GM19240 (cell line): ENCODE data around the gene ATG4B.
"Not testable (repeated sequence)": the region's sequence is repeated elsewhere in the genome, so short reads cannot be mapped to it uniquely, and the experiment has no call there.

Experiments used
- DNase-seq: peaks from one replicate; pipeline ENCODE4 v3.0.0; 2011; ENCODE audit warnings: low spot score; ENCODE audit not compliant: insufficient read length

Gene ATG4B

DNA sequence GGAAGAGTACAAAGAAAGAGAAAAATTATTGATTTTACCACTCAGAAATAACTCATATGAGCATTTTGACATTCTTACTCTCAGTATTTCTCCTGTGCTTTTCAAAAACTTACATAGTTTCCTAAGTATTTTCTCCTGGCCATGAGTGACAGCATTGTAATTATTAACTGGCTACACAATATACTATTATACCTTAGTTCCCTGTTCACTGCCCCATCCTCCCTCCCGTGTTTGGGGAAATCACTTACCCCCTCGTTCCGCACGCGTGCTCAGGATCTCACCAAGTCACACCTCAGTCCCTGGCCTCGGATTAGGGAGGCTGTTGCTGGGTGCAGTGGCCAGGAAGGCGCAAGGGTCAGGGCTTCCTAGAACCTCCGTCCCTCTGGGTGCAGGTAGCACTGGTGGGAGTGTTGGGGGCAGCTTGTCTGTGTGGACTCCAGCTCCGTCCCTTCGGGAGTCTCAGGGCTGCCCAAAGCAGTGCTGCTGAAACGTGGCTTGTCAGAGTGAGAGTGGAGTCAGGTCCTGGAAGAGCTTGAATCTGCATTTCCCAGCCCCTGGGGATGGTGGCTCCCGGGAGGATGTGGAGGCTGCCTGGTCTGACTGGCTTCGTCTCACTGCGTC, 23.2 kb downstream of the ATG4B start:
- no peak for DNase-seq

DNA sequence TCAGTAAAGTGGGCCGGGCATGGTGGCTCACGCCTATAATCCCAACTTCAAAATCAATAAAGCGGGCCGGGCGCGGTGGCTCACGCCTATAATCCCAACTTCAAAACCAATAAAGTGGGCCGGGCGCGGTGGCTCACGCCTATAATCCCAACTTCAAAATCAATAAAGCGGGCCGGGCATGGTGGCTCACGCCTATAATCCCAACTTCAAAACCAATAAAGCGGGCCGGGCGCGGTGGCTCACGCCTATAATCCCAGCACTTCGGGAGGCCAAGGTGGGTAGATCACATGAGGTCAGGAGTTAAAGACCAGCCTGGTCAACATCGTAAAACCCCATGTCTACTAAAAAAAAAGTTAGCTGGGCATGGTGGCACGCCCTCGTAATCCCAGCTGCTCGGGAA, 25.2 kb downstream of the ATG4B start:
- not testable (repeated sequence) for DNase-seq

GRCh38 chr2:241665731-241666440, 28.4 kb downstream of the ATG4B start:
- no peak for DNase-seq

DNA sequence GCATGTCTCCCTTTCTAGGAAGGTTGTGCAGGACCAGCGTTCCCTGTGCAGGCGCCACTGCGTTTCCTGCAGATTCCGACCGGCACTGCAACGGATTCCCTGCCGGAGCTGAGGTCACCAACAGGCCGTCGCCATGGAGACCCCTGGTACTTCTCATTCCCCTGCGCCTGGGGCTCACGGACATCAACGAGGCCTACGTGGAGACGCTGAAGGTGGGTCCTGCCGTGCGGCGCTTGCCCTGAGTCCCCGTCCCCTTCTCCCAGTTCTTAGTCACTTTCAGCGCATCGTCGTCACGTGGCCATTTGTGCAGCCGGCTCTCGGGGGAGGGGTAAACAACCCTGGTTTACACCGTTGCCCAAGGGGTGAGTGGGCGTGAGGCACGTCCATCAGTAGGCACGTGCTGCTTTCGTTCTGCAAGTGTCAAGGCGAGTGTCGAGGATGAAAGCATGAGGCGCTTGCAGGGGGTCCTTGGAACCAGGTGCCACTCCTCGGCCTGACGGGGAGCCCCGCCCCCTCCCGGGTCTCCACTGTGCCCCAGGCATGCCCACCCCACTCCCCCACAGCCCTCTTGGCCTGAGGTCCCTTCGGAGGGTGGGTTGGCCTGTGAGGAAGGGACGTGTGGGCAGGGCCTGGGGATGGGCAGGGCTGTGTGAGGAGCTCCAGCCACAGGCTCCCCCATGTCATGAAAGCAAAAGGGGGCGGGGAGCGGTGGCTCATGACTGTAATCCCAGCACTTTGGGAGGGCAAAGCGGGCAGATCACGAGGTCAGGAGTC, 29.3 kb downstream of the ATG4B start:
- DNase-seq, result no peak

GRCh38 chr2:241668354-241668753, 30.9 kb downstream of the ATG4B start:
- DNase-seq, result no peak

DNA sequence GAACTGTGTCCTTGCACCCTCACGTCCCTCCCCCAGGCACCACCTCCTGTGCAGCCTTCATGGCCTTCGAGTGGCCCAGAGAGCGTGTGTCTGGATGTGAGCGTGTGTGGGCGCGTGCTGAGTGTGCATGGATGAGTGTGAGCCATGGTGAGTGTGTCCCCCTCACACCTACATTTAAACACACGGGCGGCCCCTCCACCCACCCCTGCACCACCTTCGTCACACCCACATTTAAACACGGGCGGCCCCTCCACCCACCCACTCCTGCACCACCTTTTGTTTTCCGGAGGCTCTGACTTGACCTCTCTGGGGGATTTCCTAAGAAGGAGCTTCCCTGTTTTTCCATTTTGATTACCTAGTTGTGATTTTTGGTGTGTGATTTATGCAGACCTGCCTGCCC, 31.3 kb downstream of the ATG4B start:
- DNase-seq, result no peak

- DNase-seq, result no peak
Measured at GRCh38 chr2:241670333-241671110, 33.0 kb downstream of the ATG4B start.

GRCh38 chr2:241671457-241672240, 34.2 kb downstream of the ATG4B start:
- DNase-seq, result no peak

- no peak for DNase-seq
Measured at GRCh38 chr2:241672243-241673188, 35.0 kb downstream of the ATG4B start.

DNA sequence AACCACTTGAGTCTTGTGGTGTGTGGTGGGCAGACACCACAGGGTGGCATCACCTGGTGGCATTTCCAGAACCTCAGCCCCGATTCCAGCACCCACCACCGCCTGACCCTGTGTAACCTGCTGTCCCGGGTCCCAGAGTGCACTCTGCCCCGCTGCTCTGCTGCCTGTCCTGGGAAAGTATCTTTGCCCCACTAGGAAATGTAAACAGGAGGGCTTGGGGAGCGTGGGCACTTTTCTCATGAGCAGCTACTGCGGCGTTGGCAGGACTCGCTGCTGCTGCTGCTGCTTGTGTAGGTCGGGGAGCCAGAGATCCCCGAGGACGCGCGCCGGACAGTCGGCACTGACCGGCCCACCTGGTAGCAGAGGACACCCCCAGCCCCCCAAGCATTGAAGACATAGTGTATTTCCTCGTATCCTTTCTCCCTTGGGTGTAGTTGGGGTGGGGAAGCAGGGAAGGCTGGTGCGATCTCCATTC, 35.7 kb downstream of the ATG4B start:
- DNase-seq, result no peak

DNA sequence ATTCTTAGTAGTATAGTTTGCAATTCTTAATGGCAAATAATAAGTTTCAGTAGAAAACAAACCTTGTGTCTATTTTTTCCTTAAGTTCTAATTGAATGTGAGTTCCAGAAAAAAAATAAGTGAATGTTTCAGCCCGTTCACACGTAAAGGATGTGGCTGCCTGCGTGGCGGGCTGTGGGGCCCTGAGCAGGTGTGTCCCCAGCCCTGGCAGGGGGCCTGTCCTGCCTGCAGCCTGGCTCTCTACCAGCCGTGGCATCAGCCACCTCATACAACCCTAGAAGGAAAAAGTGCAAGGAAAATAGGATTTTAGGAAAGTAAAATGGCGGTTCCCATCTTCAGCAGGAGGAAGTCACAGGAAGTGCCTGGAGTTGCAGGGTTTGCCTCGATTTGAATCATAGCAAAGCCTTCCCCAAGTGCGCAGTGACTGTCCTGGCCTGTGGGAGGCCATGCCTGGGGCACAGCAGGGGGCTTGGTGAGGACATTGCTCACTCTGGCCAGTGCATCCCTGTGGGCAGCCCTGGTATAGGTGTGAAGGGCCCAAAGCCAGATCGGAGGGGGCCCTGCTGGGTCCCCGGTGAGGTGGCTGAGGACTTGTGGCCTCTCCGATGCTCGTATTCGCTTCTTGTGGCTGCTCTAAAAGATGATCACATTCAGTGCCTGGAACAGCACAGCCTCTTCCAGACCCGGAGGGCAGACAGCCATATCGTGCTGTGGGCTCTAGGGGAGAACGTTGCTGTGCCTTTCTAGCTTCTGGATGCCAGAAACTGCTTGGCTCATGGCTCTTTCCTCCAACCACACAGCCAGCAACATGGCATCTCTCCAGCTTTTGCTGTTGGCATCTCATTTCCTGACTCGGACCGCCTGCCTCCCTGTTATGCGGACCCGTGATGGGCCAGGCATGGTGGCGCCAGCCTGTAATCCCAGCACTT, 36.6 kb downstream of the ATG4B start:
- DNase-seq, result no peak

DNA sequence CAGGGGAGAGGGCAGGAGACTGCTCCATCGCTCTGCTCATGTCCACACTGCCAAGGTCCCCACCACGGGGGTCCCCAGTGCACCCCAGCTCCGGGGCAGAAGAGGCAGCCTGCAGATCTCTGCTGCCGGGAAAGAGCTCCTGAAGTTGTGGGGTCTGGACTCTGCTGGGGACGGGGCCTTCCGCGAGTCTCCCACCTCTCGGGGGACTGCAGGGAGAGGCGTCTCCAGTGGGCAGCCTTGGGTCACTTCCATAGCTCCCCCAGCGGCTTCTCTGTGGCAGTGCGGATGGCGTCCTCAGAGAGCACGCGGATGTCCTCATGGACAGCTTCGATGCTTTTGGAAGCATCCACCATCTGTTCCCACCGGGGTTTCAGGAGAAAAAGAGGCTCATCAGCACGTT, 38.4 kb downstream of the ATG4B start:
- no peak for DNase-seq

GRCh38 chr2:241676665-241677064, 39.2 kb downstream of the ATG4B start:
- DNase-seq, result no peak

DNA sequence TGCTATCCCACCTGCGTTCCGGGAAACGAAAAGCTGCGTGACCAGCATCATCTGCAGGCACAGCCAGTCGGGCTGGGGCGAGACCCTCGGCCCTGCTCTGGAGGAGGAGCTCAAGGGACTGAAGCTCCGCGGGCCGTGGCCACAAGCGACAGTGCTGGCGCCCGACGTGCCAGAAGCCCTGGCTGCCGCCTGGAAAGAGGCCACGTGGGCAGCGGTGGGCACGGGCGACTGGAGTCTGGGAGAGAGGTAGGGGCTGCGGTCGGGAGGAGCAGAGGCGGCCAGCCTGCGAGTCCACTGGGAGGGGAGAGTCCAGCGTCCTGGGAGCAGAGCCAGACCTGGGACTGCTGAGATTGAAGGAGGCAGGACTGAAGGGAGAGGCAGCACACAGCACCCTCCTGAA, 39.9 kb downstream of the ATG4B start:
- no peak for DNase-seq

GRCh38 chr2:241678307-241678706, 40.8 kb downstream of the ATG4B start:
- no peak for DNase-seq

GRCh38 chr2:241678784-241679540, 41.5 kb downstream of the ATG4B start:
- DNase-seq, result no peak

GRCh38 chr2:241680044-241680443, 42.6 kb downstream of the ATG4B start:
- no peak for DNase-seq
